Retina (tissue), 1 donor: ENCODE measurements around the gene SLC16A5.
"Not testable (repeated sequence)": the region's sequence is repeated elsewhere in the genome, so short reads cannot be mapped to it uniquely, and the experiment has no call there.

ENCODE experiments used
- DNase-seq: peaks from one replicate; pipeline ENCODE4 v3.0.0-alpha.2; 2016

Gene SLC16A5

DNA sequence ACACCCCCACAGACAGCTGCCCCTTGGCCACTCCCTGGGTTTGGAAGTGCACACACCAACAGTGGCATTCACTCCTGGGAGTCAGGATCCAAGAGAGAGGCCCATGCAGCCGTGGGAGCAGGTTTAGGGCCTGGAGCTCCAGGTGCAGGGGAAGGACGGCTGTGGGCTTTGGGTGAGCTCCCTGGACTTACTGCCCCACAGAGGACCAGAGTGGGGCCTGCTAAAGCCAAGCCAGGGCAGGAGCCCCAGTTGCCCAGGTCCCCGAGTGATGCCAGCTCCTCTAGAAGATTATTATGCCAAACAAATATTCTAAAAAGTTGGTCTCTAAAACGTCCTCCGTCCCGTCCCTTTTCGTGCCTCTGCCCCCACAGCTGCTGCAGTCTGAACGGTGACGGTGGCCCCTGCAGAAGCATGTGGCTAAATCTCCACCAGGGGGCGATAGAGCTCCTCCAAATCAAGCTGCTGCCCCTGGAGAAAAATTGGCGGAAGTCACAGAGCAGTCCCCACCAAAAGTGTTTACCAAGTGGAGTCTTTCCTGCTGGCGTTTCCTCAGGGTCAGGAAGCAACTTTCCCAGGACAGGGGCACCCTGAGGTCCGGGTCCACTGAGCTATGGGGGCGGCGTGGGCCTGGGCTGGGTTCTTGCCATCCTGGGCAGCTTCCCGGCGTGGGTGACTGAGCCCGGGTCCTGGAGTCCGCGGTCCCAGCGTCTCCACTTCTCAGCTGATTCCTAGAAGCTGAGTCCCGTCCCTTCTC lies 26.2 kb downstream of the SLC16A5 start:
- peak; percentile 92 for DNase-seq

DNA sequence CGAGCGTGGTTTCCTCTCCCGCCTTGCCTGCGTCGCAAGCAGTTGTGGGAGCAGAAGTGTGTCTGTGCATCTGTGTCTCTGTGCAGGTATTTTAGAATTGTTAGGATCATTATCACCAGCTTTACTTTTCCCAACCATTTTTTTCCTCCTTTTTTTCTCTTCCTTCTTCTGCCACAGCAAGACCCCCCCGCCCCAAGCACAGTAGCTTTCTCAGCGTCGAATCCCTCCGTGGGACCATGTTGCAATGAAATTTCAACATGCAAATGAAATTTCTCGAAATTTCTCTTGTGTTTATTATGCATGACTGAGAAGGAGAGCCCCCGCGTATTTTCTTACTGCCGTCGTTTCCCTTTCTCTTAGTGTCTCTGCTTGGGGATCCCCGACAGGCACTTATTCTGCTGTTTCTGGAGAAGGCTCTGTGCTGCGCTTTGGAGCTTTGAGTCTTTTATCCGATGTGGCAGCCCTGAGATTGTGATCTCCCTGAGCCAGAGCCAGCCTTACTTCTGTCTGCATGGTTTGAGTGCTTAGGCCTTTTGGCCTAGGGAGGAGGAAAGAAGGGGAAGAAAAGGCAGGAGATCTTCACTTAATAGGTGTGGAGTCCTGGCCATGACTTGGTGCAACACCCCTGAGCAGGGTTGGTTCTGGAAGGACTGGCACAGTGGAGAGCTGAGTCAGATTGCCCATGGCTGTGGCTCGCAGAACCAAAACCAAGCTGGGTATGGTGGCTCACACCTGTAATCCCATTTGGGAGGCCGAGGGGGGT lies 27.0 kb downstream of the SLC16A5 start:
- DNase-seq: no peak

DNA sequence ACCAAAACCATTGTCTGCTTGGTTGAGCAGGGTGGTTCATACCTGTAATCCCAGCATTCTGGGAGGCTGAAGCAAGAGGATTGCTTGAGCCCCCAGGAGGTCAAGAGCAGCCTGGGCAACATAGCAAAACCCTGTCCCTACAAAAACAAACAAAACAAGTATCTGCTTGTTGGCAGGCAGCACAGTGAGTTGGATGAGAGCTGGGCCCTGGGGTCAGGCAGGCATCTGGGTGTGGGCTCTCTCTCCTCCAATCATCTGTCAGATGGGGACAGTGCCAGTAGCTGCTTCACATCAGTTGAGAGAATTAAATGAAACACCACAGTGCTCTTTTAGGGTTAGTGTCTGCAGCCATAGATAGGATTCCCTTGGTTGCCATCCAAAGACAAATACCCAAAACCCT lies 27.8 kb downstream of the SLC16A5 start:
- no peak for DNase-seq

DNA sequence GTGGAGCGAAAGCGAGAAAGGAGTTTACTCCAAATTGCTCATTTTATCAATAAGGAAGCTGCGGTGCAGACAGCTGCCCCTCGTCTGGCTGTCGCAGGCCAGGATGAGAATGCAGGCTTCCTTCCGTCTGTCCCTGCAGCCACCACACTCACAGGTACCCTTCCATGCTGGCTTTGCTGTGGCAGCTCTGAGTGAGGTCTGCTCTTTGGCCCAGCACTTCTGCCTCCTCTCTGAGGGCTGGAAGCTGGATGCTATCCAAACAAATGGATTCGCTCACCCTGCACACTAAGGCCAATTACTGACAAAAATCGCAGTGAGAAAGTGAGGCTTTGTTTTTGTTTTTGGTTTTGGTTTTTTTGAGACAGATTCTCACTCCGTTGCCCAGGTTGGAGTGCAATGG lies 29.0 kb downstream of the SLC16A5 start:
- no peak for DNase-seq

DNA sequence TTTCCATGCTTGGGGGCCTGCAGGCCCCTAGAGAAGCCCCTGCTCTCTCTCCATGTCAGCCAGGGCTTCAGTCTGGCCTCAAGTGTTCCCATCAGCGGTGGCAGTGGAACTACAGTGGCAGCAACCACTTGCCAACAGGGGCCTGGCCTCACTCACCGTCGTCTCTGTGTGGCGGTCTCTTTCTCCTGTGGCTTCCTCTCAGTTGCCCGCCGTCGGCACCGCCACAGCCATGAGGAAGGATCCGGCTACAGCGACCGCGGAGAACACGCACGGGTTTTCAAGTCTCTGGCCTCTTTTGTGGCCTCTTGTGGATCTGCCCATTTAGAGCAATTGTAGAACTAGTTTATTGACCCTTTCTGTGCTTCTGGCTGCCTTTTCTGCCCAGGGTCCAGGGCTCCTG lies 30.6 kb downstream of the SLC16A5 start:
- no peak for DNase-seq

DNA sequence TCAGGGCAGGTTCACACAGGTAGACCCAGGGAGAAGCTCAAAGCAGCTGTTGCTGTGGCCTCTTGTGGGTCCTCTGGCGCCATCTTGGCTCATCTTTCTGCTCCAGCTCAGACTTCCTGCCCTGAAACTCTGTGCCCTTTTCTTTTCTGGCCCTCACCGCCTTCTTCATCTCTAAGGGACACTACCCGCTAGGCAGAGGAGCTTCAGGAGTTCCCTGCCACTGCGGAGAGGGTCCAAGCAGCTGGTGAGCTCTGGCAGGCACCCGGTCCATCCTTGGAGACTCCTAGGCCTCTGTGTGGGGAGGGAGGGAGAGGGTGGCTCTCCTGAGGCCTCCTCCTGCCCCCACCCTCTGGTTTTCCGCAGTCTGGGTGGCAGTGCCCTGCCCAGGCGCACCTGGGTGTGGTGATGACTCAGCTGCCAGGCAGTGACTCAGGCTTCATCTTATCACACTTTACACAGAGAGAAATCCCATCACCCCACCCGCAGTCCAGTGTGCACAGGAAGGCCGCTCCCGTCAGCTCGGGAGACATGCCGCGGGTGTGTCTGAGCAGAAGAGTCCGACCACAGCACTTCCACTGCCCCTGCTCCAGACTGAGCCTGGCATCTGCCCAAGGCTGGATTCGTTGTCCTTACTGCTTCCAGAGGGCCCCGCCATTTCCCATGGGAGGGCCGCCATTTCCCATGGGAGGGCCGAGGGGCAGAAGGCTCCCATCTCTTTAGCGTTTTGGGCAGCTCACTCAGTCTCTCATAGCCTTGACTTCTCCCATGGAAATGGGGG lies 36.5 kb downstream of the SLC16A5 start:
- no peak for DNase-seq

DNA sequence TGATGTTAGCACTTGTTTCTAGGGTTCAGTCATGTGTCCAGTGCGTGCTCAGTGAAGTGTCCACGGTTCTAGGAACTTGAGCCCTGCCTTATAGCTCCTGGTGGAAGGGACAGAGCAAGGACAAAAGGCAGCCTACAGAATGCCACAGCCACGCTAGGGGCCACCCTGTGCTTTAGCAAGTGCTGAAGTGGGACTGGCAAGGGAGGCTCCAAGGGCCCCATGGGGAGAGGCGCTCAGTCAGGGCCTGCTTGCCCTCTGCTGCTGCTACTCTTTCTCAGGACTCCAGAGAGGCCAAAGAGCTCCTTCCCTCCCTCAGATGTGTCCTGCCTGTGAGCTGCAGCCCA lies 37.0 kb downstream of the SLC16A5 start:
- DNase-seq: no peak

DNA sequence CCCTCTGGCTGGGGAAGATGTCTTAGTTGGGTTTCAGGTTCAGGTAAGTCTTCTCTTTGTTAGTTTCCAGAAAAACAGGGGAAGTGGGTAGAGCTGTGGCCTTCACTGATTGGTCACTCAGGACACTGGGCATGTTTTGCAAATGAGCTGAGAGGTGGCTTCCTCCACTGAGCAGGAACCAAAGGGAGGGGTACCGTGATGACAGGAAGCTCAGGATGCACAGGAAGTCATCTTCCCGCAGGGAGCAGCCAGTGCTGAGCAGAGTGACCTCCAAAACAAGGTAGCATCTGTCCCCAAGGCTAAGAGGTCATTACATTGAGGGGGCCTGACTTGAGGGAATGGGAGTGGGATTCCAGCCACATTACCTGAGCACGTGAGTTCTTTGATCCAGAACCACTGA lies 38.2 kb downstream of the SLC16A5 start:
- DNase-seq: no peak

DNA sequence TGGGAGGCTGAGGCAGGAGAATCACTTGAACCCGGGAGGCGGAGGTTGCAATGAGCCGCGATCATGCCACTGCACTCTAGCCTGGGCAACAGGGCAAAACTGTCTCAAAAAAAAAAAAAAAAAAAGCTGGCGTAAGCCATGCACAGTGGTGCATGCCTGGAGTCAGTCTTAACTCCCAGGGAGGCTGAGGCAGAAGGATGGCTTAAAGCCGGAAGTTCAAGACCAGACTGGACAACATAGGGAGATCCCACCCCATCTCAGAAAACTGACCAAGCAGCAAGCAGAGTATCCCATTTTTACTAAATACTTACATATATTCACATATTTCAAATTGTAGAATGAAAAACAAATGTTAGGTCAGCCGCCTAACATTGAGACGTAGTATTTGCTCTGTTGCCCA lies 39.2 kb downstream of the SLC16A5 start:
- no peak for DNase-seq

DNA sequence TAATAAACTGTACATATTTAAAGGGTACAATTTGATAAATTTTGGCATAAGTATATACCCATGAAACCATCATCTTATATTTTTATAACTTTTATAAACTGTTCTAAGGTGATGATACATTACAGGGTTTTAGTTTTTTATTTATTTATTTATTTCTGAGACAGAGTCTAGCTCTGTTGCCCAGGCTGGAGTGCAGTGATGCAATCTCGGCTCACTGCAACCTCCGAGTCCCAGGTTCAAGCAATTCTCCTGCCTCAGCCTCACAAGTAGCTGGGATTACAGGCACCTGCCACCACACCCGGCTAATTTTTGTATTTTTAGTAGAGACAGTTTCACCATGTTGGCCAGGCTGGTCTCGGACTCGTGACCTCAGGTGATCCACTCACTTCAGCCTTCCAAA lies 40.2 kb downstream of the SLC16A5 start:
- DNase-seq: not testable (repeated sequence)

DNA sequence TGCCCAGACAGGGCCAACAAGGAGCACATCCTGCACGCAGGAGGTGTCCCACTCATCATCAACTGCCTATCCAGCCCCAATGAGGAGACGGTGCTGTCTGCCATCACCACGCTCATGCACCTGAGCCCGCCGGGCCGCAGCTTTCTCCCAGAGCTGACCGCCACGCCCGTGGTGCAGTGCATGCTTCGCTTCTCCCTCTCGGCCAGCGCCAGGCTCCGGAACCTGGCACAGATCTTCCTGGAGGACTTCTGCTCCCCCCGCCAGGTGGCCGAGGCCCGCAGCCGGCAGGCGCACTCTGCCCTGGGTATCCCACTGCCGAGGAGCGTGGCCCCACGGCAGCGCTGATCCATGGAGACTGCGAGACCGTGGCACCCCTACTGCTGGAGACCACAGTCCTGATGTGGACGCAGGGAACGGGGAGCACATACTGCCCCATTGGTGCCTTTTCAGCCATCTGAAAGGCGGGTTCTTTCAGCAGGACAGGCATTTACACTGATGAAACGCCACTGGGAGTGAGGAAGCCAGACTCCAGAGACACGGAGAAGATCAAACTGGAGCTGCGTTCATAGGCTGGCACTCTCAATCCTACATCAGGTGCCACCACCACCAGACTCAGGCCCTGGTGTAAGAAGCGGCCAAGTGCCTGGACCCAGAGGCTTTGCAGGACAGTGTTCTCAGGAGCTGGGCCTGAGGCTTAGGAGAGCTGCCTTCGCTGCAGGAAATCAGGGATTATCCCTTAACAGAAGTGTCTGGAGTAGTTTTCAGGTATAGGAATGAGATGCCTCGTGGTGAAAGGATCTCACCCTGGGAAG lies 41.1 kb downstream of the SLC16A5 start:
- DNase-seq: no peak

DNA sequence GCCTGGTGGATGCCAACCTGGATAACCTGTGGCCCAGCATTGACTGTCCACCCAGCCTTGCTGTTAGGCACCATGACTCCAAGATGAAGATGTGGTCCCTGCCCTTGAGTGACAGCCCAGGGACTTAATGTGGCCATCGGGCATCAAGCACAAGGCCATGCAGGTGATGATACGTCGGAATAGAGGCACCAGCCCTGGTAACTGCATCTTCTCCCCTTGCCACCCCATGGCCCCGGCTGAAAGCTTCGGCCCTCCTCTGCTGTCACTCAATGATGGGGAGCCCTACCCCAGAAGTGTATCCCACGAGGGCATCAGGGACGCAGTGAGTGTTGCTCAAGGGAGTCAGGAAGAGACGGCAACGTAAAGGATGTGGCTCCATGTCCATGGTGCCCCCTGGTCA lies 41.8 kb downstream of the SLC16A5 start:
- no peak for DNase-seq

DNA sequence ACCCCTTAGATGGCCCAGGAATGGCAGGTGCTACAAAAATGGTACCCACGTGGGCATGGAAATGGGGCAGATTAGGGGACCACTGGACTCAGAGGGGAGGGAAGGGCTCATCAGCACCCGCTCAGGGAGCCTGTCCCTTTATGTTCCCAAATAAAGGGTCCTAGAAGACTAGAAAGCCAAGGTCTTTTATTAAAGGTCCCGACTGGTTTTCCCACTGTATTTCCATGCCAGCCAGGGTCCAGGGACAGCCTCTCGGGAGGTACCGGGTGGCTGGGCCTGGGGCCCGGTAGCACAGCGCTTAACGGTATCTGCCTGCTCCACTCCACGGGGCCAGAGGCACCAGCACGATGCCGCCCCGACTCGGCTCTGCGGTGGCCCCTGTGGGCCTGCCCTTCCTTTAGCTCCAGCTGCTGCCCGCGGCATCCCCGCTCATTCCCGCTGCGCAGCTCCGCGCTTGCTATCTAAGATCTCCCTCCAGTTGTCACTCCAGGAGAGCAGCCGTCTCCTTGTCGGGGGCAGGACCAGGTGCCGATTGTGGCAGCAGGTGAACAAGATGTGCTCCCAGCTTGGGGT lies 42.4 kb downstream of the SLC16A5 start:
- DNase-seq: no peak

DNA sequence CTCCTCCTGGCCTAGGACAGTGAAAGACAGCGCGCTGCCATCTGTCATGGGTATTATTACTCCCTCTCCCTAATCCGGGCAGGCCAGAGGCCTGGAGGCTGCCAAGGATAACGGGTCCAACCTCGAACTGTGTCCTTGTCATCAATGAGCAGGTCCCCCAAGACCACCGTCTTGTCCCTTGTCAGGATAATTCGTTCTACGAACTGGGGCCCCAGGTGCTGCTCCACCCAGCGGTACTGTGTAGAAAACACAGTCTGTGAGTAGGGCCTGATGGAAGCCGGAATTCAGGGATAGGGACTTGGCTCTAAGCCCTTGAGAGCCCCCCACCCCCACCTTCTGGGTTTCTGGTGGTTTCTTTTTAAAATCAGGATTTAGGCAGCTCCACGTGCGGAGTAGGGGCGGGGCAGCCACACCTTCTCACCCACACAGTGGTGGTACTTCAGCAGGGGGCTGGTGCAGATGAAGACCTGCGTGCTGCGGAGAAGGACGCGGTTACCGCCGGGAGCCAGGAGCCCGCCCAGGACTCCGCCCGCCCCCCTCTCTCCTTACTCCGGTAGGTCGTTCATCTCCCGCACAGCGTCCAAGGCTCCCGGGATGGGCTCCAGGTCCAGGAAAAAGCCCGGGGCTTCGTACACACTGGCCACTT lies 43.0 kb downstream of the SLC16A5 start:
- peak; percentile 86 for DNase-seq

DNA sequence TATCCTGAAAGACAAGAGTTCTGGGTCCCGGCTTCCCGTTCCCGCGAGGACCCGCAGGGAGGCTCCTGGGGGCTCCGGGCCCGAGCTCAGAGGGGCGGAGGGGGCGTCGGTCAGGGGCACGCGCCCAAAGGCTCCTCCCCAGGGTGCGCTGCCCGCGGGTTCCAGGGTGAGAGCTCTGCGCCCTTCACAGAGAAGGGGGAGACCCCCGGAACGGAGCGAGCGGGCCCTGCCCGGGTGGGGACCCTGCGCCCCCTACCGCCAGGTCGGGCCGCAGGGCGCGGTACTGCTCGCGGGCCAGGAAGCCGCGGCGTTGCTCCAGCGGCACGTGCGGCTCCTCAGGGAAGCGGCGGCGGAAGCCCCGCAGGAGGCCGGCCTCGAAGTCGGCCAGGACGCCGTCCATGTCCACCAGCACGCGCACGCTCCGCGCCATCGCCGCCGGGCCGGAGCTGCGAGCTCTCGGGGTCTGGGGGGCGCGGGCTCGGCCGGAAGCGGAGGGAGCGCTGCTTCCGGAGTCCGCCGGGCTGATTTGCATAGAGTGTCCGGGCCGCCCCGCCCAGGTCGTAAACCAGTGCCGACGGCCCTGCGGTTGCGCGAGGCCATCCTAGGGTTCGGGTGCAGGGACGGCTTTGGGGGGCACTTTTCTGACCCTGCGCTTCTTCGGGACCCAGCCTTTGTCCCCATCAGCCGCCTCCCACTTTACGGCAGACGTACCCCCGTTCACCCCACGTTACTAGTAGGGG lies 43.7 kb downstream of the SLC16A5 start, which contains the start of gene NT5C:
TSS of gene NT5C (minus strand) at position 465 of the 740 bp plus-strand sequence. CDS start at position 430, 35 bp downstream.
- peak; percentile 95 for DNase-seq

DNA sequence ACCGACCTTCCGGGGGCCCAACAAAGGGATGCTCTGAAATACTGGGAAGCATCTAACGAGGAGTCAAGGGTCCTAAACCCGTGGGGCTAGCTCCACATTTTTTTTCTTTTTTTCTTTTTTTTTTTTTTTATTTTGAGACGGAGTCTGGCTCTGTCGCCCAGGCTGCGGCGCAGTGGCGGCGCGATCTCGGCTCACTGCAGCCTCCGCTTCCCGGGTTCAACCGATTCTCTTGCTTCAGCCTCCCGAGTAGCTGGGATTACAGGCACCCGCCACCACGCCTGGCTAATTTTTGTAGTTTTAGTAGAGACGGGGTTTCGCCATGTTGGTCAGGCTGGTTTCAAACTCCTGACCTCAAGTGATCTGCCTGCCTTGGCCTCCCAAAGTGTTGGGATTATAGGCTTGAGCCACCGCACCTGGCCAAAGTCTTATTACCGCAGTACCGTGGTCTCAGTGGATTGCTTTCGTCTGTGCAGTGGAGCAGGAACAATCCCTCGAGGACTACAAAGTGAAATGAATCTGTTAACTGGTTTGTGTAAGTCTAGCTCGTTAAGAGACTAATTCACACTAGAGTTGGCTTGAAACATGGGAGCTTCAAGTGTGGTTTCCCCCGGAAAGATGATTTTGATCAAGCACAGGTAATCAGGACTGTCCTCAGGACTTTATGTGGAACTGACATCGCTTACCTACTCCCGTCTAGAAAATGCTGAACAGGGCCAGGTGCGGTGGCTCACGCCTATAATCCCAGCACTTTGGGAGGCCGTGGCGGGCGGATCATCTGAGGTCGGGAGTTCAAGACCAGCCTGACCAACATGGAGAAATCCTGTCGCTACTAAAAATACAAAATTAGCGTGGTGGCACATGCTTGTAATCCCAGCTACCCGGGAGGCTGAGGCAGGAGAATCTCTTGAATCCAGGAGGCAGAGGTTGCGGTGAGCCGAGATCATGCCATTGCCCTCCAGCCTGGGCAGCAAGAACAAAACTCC lies 44.6 kb downstream of the SLC16A5 start:
- DNase-seq: not testable (repeated sequence)

DNA sequence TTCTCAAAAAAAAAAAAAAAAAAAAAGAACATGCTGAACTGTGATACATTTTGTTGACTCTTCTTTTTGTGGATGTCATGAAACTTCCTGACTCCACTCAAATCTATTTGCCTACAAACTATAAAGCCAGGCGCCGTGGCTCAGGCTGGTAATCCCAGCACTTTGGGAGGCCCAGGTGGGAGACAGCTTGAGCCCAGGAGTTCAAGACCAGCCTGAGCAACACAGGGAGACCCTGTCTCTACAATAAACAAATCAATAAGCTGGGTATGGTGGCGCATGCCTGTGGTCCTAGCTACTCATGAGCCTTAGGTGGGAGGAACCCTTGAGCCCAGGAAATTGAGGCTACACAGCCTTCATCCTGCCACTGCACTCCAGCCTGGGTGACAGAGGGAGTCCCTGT lies 45.2 kb downstream of the SLC16A5 start:
- DNase-seq: no peak

DNA sequence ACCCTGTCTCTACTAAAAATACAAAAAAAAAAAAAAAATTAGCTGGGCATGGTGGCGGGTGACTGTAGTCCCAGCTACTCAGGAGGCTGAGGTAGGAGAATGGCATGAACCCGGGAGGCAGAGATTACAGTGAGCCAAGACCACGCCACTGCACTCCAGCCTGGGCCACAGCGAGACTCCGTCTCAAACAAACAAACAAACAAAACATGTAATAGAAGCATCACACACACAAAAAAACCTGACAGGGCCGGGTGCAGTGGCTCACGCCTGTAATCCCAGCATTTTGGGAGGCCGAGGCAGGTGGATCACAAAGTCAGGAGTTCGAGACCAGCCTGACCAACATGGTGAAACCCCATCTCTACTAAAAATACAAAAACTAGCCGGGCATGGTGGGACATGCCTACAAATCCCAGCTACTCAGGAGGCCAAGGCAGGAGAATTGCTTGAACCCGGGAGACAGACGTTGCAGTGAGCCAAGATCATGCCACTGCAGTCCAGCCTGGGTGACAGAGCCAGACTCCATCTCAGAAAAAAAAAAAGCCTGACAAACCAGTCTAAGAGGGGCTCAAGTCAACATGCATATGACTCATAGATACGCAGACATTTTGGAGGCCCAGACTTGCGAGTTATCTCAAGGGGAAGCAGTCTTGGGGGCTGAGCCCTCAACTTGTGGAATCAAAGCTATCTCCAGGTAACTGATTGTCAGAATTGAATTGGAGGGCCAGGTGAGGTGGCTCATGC lies 46.0 kb downstream of the SLC16A5 start:
- not testable (repeated sequence) for DNase-seq

DNA sequence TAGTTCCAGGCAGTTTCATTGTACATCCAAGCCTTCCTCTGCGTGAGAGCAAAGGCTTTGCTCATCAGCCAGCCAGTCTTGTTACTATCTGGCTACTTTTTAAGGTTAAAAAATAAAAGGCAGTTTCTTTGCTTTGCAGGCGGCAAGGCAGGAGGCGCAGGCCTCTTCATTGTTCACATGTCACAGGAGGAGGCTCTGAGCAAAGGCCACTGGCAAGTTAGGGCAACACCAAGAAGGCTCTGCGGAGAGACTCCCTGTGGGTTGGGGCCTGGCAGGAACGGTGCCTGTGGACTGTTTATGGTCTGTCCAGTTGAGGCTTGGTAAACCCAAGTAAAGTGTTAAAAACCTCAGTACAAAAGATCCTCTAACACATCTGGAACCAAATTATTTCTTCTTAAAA lies 47.7 kb downstream of the SLC16A5 start:
- no peak for DNase-seq
